Liver (tissue), 9 donors: ENCODE data around the gene PPA1. TPM values are rescaled to one million over a fixed set of nuclear protein-coding genes. Genes with fewer than 3 reads are reported as not detected.

Experiments used
- DNase-seq: peaks from one replicate; pipeline ENCODE4 v3.0.0-alpha.2; 2017; ENCODE audit warnings: low spot score
- H3K27ac ChIP-seq, 2 donors: one replicate each; pipeline ENCODE4 v1.7.0; 2013; ENCODE audit warnings: inconsistent platforms in 2 of 2, low read length in 2 of 2, control low read depth in 1 of 2, low read depth in 1 of 2, mild to moderate bottlenecking in 1 of 2
- H3K27me3 ChIP-seq, 4 donors: one replicate each; pipeline versions ENCODE4 v1.6.1 to v1.7.0; 2013; ENCODE audit warnings: low read length in 3 of 4, inconsistent platforms in 1 of 4, mild to moderate bottlenecking in 1 of 4, moderate library complexity in 1 of 4; ENCODE audit not compliant: control insufficient read depth in 4 of 4, insufficient read depth in 4 of 4
- H3K36me3 ChIP-seq, 4 donors: one replicate each; pipeline versions ENCODE4 v1.6.1 to v1.7.0; 2013; ENCODE audit warnings: low read length in 3 of 4, mild to moderate bottlenecking in 3 of 4, low read depth in 1 of 4, moderate library complexity in 1 of 4; ENCODE audit not compliant: control insufficient read depth in 4 of 4, insufficient read depth in 3 of 4
- H3K4me1 ChIP-seq, 4 donors: one replicate each; pipeline versions ENCODE4 v1.6.1 to v1.7.0; 2013; ENCODE audit warnings: low read length in 3 of 4, mild to moderate bottlenecking in 3 of 4, moderate library complexity in 1 of 4; ENCODE audit not compliant: control insufficient read depth in 4 of 4, insufficient read depth in 4 of 4
- H3K4me3 ChIP-seq, 3 donors: one replicate each; pipeline versions ENCODE4 v1.6.1 to v1.7.0; 2013; ENCODE audit warnings: low read length in 3 of 3, control low read depth in 1 of 3, low read depth in 1 of 3, mild to moderate bottlenecking in 1 of 3
- H3K9ac ChIP-seq, 2 donors: one replicate each; pipeline ENCODE4 v1.7.0; 2013; ENCODE audit warnings: low read length in 2 of 2, mild to moderate bottlenecking in 2 of 2, moderate library complexity in 2 of 2, control low read depth in 1 of 2, low read depth in 1 of 2
- H3K9me3 ChIP-seq, 4 donors: one replicate each; pipeline versions ENCODE4 v1.6.1 to v1.7.0; 2013; ENCODE audit warnings: low read length in 3 of 4; ENCODE audit not compliant: control insufficient read depth in 4 of 4
- FOXA2 ChIP-seq: IDR thresholded peaks from 2 replicates; pipeline ENCODE4 v1.6.1; 2016; ENCODE audit warnings: antibody characterized with exemption
- GABPA ChIP-seq, 2 donors: IDR thresholded peaks in 1 of 2; conservative IDR thresholded peaks in 1 of 2; 2 replicates each; pipeline ENCODE4 v1.6.1; 2016; ENCODE audit warnings: antibody characterized with exemption in 2 of 2, mild to moderate bottlenecking in 1 of 2, moderate library complexity in 1 of 2
- HNF4A ChIP-seq, 2 donors: conservative IDR thresholded peaks; 2 replicates each; pipeline ENCODE4 v1.6.1; 2016; ENCODE audit warnings: antibody characterized with exemption in 2 of 2, mild to moderate bottlenecking in 2 of 2
- HNF4G ChIP-seq: IDR thresholded peaks from 2 replicates; pipeline ENCODE4 v1.6.1; 2016; ENCODE audit warnings: antibody characterized with exemption
- JUND ChIP-seq, 2 donors: IDR thresholded peaks; 2 replicates each; pipeline ENCODE4 v1.6.1; 2016; ENCODE audit warnings: antibody characterized with exemption in 2 of 2
- NR2F2 ChIP-seq: IDR thresholded peaks from 2 replicates; pipeline ENCODE4 v1.6.1; 2016; ENCODE audit warnings: antibody characterized with exemption
- SP1 ChIP-seq: IDR thresholded peaks from 2 replicates; pipeline ENCODE4 v1.6.1; 2018; ENCODE audit warnings: antibody characterized with exemption, mild to moderate bottlenecking
- TAF1 ChIP-seq: conservative IDR thresholded peaks from 2 replicates; pipeline ENCODE4 v1.6.1; 2016; ENCODE audit warnings: antibody characterized with exemption, mild to moderate bottlenecking
- YY1 ChIP-seq: IDR thresholded peaks from 2 replicates; pipeline ENCODE4 v1.6.1; 2016; ENCODE audit warnings: antibody characterized with exemption, mild to moderate bottlenecking
- WGBS: extraction: QIAGEN DNeasy Blood & Tissue Kit; methylation state at CpG from one replicate; pipeline ENCODE4 v1.1.7; 2013; 5-methylcytosine and 5-hydroxymethylcytosine counted together
- polyA plus RNA-seq, 2 donors: library from polyadenylated mRNA; stranded (reverse) in 1 of 2; unstranded in 1 of 2; fragments of 200-250 nt in 1 of 2; fragments of >200 nt in 1 of 2; fragmentation: Nextera tagmentation in 1 of 2; extraction: Ambion mirVana in 1 of 2; gene quantifications; one replicate each; pipeline versions ENCODE4 v1.2.1 to v1.2.3, GENCODE V29; 2013 to 2015
- total RNA-seq, 2 donors: library from RNA; depleted of rRNA; stranded (reverse); fragments of >200 nt; gene quantifications; one replicate each; pipeline ENCODE4 v1.2.3, GENCODE V29; 2014
- TF ChIP-seq, protein P1 (sequence below): IDR thresholded peaks from 2 replicates; pipeline ENCODE4 v1.6.1; 2016; ENCODE audit warnings: antibody characterized with exemption
- TF ChIP-seq, protein P2 (sequence below): IDR thresholded peaks from 2 replicates; pipeline ENCODE4 v1.6.1; 2016; ENCODE audit warnings: antibody characterized with exemption, mild to moderate bottlenecking
- TF ChIP-seq, protein P3 (sequence below): fragments of 150-350 bp; IDR thresholded peaks from 2 replicates; pipeline ENCODE4 v1.5.1; 2017; ENCODE audit warnings: improper control_type of control experiment, low read depth, low read length; ENCODE audit not compliant: missing input control
- donor health status: healthy.
- donor health status: healthy.
- donor health status: healthy.
- donor health status: healthy.
- donor health status: healthy.

The PPA1 gene
- total and polyA plus RNA-seq, 4 donors = 91.1 to 111 (median 99.4) TPM

DNA sequence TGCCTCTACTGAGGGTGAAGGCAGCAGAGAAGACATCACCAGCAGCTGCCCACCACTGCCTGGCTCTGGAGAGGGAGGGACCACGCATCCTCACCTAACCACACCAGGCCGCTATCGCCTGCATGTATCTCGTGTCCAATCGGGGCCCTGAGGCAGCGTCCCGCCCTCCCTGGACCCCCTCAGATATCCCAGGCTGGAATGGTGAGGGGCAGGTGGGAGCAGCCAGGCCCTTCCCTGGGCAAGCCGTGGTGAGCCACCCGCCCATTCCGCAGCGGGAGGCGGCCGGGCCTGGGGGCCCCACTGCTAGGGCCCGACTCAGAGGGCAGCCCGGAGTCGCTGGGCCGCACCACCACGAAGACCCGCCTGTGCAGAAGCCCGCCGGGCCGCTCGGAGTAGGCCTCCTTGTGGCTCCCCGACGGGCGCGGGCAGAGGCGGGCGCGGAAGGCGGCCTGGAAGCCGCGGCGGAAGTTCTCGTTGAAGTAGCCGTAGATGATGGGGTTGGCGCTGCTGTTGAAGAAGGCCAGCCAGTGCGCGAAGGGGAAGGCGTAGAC is 21.6 kb upstream of the PPA1 start:
- Histone ChIP-seq H3K9ac (no peak overlapping the region), H3K4me1 (peaks cover 0 to 2% (median 0%) of the 10 kb centered on the region in 4 donors), H3K27me3 (peaks cover 0 to 2% (median 0%) of the 10 kb centered on the region in 4 donors), H3K9me3 (no peaks in the 10 kb centered on the region), H3K36me3 (no peaks in the 10 kb centered on the region), H3K4me3 (no peak overlapping the region), H3K27ac (no peak overlapping the region)
- no peak for DNase-seq
- 56% methylated on average over 40 of the region's 40 CpGs for whole genome bisulfite sequencing
- TF ChIP-seq HNF4A (conservative IDR thresholded peaks at IDR 0.05) (no peak), SP1 (no peak), HNF4G (no peak), JUND (IDR thresholded peaks at IDR 0.05) (no peak), FOXA2 (no peak), GABPA (IDR thresholded peaks at IDR 0.05 in 1 of 2, conservative IDR thresholded peaks at IDR 0.05 in 1 of 2) (no peak), YY1 (no peak)
- TF ChIP-seq, protein P1, sequence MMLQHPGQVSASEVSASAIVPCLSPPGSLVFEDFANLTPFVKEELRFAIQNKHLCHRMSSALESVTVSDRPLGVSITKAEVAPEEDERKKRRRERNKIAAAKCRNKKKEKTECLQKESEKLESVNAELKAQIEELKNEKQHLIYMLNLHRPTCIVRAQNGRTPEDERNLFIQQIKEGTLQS = no peak
- TF ChIP-seq, protein P2, sequence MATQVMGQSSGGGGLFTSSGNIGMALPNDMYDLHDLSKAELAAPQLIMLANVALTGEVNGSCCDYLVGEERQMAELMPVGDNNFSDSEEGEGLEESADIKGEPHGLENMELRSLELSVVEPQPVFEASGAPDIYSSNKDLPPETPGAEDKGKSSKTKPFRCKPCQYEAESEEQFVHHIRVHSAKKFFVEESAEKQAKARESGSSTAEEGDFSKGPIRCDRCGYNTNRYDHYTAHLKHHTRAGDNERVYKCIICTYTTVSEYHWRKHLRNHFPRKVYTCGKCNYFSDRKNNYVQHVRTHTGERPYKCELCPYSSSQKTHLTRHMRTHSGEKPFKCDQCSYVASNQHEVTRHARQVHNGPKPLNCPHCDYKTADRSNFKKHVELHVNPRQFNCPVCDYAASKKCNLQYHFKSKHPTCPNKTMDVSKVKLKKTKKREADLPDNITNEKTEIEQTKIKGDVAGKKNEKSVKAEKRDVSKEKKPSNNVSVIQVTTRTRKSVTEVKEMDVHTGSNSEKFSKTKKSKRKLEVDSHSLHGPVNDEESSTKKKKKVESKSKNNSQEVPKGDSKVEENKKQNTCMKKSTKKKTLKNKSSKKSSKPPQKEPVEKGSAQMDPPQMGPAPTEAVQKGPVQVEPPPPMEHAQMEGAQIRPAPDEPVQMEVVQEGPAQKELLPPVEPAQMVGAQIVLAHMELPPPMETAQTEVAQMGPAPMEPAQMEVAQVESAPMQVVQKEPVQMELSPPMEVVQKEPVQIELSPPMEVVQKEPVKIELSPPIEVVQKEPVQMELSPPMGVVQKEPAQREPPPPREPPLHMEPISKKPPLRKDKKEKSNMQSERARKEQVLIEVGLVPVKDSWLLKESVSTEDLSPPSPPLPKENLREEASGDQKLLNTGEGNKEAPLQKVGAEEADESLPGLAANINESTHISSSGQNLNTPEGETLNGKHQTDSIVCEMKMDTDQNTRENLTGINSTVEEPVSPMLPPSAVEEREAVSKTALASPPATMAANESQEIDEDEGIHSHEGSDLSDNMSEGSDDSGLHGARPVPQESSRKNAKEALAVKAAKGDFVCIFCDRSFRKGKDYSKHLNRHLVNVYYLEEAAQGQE = no peak
- TF ChIP-seq, protein P3, sequence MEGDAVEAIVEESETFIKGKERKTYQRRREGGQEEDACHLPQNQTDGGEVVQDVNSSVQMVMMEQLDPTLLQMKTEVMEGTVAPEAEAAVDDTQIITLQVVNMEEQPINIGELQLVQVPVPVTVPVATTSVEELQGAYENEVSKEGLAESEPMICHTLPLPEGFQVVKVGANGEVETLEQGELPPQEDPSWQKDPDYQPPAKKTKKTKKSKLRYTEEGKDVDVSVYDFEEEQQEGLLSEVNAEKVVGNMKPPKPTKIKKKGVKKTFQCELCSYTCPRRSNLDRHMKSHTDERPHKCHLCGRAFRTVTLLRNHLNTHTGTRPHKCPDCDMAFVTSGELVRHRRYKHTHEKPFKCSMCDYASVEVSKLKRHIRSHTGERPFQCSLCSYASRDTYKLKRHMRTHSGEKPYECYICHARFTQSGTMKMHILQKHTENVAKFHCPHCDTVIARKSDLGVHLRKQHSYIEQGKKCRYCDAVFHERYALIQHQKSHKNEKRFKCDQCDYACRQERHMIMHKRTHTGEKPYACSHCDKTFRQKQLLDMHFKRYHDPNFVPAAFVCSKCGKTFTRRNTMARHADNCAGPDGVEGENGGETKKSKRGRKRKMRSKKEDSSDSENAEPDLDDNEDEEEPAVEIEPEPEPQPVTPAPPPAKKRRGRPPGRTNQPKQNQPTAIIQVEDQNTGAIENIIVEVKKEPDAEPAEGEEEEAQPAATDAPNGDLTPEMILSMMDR = no peak

GRCh38 chr10:70253878-70254765 is 20.9 kb upstream of the PPA1 start:
- H3K9ac ChIP-seq = no peak overlapping the region
- 88% methylated on average over 14 of the region's 14 CpGs for WGBS
- no peak overlapping the region for H3K27ac ChIP-seq
- TF ChIP-seq NR2F2 = no peak
- TF ChIP-seq HNF4A (conservative IDR thresholded peaks at IDR 0.05) = no peak
- no peak for TF ChIP-seq TAF1
- TF ChIP-seq SP1 = no peak
- H3K27me3 ChIP-seq = peaks cover 0 to 2% (median 0%) of the 10 kb centered on the region in 4 donors
- no peak for DNase-seq
- H3K4me3 ChIP-seq = no peak overlapping the region
- peaks cover 0 to 2% (median 0%) of the 10 kb centered on the region in 4 donors for H3K4me1 ChIP-seq
- H3K9me3 ChIP-seq = no peaks in the 10 kb centered on the region
- H3K36me3 ChIP-seq = no peaks in the 10 kb centered on the region
